ENCODE data around the gene CMTM7.
"Not testable (repeated sequence)": the region's sequence is repeated elsewhere in the genome, so short reads cannot be mapped to it uniquely, and the experiment has no call there.

CMTM7 gene

GRCh38 chr3:32438596-32439344 is 47.1 kb downstream of the CMTM7 start:
- no peak for DNase-seq

- DNase-seq = not testable (repeated sequence)
Observed at GRCh38 chr3:32439421-32439820, 47.8 kb downstream of the CMTM7 start.

GRCh38 chr3:32440611-32441350 is 49.1 kb downstream of the CMTM7 start:
- DNase-seq = no peak

- no peak for DNase-seq
Observed at GRCh38 chr3:32442766-32443165, 51.1 kb downstream of the CMTM7 start.

- no peak for DNase-seq
Observed at GRCh38 chr3:32443478-32443877, 51.8 kb downstream of the CMTM7 start.

GRCh38 chr3:32447865-32448400 is 56.3 kb downstream of the CMTM7 start:
- no peak for DNase-seq

GRCh38 chr3:32448686-32449474 is 57.2 kb downstream of the CMTM7 start:
- DNase-seq = no peak

- DNase-seq = no peak
Observed at GRCh38 chr3:32449691-32450090, 58.0 kb downstream of the CMTM7 start.

- no peak for DNase-seq
Observed at GRCh38 chr3:32450426-32450825, 58.8 kb downstream of the CMTM7 start.

GRCh38 chr3:32450992-32451659 is 59.5 kb downstream of the CMTM7 start:
- peak; percentile 43 for DNase-seq

- no peak for DNase-seq
Observed at GRCh38 chr3:32452009-32452408, 60.4 kb downstream of the CMTM7 start.

GRCh38 chr3:32453346-32453745 is 61.7 kb downstream of the CMTM7 start:
- DNase-seq = no peak

GRCh38 chr3:32454111-32454510 is 62.5 kb downstream of the CMTM7 start:
- no peak for DNase-seq

GRCh38 chr3:32454731-32455608 is 63.3 kb downstream of the CMTM7 start:
- DNase-seq = no peak

- DNase-seq = no peak
Observed at GRCh38 chr3:32455609-32456428, 64.2 kb downstream of the CMTM7 start.

GRCh38 chr3:32456429-32457130 is 64.9 kb downstream of the CMTM7 start:
- DNase-seq = no peak

- no peak for DNase-seq
Observed at GRCh38 chr3:32457971-32458471, 66.4 kb downstream of the CMTM7 start.

- DNase-seq = no peak
Observed at GRCh38 chr3:32459450-32459849, 67.8 kb downstream of the CMTM7 start.

- DNase-seq = peak; percentile 75
Observed at GRCh38 chr3:32460031-32460749, 68.5 kb downstream of the CMTM7 start.
